Ascending aorta (tissue), 2 donors: ENCODE results near the gene CAPN6. TPM values are rescaled to one million over a fixed set of nuclear protein-coding genes. Genes with fewer than 3 reads are reported as not detected.
A peak's percentile ranks its signal among the peaks of the same experiment; 100 is the strongest.

Experiments
- DNase-seq, 2 donors: peaks; one replicate each; pipeline ENCODE4 v3.0.0-alpha.2; 2019; ENCODE audit warnings: low spot score in 2 of 2
- H3K27ac ChIP-seq, 2 donors: fragments of 200-600 bp; sonication (generic); one replicate each; pipeline ENCODE4 v1.5.1; 2016 to 2017; ENCODE audit warnings: mild to moderate bottlenecking in 1 of 2
- H3K27me3 ChIP-seq: fragments of 200-600 bp; sonication (generic); one replicate; pipeline ENCODE4 v1.5.1; 2017
- H3K36me3 ChIP-seq, 2 donors: fragments of 200-600 bp; sonication (generic); one replicate each; pipeline ENCODE4 v1.5.1; 2016
- H3K4me1 ChIP-seq, 2 donors: fragments of 200-600 bp; sonication (generic); one replicate each; pipeline ENCODE4 v1.5.1; 2016 to 2017; ENCODE audit warnings: mild to moderate bottlenecking in 1 of 2
- H3K4me3 ChIP-seq, 2 donors: fragments of 200-600 bp; sonication (generic); one replicate each; pipeline ENCODE4 v1.5.1; 2016 to 2017; ENCODE audit warnings: mild to moderate bottlenecking in 1 of 2
- H3K9me3 ChIP-seq, 2 donors: fragments of 200-600 bp; sonication (generic); one replicate each; pipeline ENCODE4 v1.5.1; 2016
- intact Hi-C: fragments of 100-400 bp; cut with DNase I; formaldehyde crosslinking; loops from one replicate; pipeline ENCODE4 v1.15.1; 2023
- total RNA-seq: library from RNA; depleted of rRNA; stranded (reverse); fragments of >200 nt; gene quantifications from one replicate; pipeline ENCODE4 v1.1.0, GENCODE V29; 2016
- TF ChIP-seq, protein P1 (sequence below), 3 experiments: fragments of 200-600 bp in 2 of 3; fragments of 450-650 bp in 1 of 3; sonication (generic) in 2 of 3; IDR thresholded peaks; one replicate each; pipeline ENCODE4 v1.5.1; 2016 to 2019; ENCODE audit warnings: antibody characterized with exemption in 3 of 3, mild to moderate bottlenecking in 1 of 3, moderate library complexity in 1 of 3

Gene CAPN6
- total RNA-seq, 1 donor from 2014 or later, result 1.5 TPM

DNA sequence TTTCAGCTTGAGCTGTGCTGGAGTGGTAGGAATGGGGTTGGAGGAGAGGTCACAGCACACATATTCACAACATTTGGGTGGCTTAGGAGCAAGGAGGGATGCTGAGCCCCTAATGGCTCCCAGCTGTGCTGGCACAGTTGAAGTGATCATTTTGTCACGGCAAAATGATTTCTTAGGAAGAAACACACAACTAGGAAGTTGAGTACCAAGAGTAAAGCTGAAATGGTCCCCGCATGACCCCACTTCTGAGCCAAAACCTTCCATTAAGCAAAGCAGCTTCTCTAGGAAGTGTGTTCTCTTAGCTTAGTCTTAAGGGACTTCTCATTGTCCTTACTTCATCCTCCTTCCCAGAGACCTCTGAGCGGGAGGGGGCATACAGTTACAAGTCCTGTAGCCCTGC is 12.6 kb downstream of the CAPN6 start:
- Histone ChIP-seq H3K4me3 (no peak overlapping the region), H3K9me3 (no peaks in the 10 kb centered on the region), H3K27ac (no peak overlapping the region), H3K27me3 (no peaks in the 10 kb centered on the region), H3K4me1 (no peaks in the 10 kb centered on the region), H3K36me3 (no peaks in the 10 kb centered on the region)
- no peak for DNase-seq
- intact Hi-C loops, result no loop called here
- TF ChIP-seq, protein P1, sequence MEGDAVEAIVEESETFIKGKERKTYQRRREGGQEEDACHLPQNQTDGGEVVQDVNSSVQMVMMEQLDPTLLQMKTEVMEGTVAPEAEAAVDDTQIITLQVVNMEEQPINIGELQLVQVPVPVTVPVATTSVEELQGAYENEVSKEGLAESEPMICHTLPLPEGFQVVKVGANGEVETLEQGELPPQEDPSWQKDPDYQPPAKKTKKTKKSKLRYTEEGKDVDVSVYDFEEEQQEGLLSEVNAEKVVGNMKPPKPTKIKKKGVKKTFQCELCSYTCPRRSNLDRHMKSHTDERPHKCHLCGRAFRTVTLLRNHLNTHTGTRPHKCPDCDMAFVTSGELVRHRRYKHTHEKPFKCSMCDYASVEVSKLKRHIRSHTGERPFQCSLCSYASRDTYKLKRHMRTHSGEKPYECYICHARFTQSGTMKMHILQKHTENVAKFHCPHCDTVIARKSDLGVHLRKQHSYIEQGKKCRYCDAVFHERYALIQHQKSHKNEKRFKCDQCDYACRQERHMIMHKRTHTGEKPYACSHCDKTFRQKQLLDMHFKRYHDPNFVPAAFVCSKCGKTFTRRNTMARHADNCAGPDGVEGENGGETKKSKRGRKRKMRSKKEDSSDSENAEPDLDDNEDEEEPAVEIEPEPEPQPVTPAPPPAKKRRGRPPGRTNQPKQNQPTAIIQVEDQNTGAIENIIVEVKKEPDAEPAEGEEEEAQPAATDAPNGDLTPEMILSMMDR (IDR thresholded peaks at IDR 0.05), result no peak

DNA sequence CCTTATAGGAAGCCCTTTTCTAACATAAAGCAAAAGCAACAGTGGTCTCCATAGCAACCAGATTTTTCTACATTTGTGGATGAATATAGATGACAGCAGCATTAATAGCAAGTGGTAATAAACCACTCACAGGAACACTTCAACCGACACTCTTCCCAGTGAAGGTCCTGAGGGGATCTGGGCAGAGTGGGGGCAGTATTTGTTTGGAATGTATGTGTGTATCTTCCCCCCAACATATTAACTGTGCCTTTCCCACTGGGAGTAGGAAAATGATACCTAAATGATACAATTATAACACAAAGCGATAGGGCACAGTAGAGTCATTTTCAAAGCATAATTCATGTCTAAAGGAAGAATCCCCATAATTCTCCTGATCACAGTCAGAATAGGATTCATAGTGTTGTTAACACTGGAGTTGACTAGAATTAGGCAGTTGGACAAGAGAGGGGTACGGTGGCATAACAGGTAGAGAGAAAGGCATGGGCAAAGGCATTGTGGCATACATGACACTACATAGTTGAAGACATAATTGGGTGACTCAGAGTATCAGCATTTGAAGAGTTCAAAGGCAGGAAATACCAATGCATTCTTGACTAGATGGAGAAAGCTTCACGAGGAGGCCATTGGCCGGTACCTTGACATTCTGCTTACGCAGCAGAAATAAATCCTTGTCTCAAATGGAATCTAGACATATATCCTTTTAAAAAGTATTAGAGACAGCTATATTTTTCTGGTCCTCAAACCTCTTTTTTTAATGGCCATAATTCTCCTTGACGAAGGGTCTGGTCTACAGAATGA is 15.2 kb downstream of the CAPN6 start:
- intact Hi-C loops, result loop anchor here (5.0 kb wide), 1 partner anchor 263 kb away; no protein-coding TSS in a partner anchor

DNA sequence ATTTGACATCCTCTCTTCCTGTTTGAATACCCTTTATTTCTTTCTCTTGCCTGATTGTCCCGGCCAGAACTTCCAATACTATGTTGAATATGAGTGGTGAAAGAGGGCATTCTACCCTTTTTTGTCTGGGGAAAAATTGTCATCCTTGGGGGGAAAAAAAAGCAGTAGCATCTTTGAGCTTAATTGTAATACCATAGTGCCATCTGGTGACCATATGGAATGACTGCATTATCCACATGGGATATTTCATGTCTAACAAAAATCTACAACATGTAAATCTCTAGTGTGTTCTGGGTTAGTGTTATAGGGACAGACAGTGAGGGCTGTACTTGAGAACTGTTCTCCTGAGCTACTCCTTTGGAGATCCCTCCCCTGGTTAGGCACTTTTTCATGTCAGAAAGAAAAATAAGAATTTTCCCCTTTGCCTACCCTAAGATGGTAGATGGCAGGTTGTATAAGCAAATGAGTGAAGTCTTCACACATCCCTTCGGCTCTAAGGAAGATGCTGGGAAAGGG is 26.0 kb downstream of the CAPN6 start:
- TF ChIP-seq, protein P1 (IDR thresholded peaks at IDR 0.05), result peak; percentile 27 to 62 (median 42)
- Histone ChIP-seq H3K36me3 (no peaks in the 10 kb centered on the region), H3K27me3 (no peaks in the 10 kb centered on the region), H3K4me3 (no peak overlapping the region), H3K9me3 (no peaks in the 10 kb centered on the region), H3K4me1 (no peaks in the 10 kb centered on the region), H3K27ac (no peak overlapping the region)
- no peak for DNase-seq
- intact Hi-C loops, result loop anchor here (10.0 kb wide), 3 partner anchors 79 to 789 kb away; no protein-coding TSS in a partner anchor

More for the DNA sequence above, 15.2 kb downstream of the CAPN6 start:
- Histone ChIP-seq H3K27me3 (no peaks in the 10 kb centered on the region), H3K4me3 (no peak overlapping the region), H3K27ac (no peak overlapping the region), H3K36me3 (no peaks in the 10 kb centered on the region), H3K4me1 (no peaks in the 10 kb centered on the region), H3K9me3 (no peaks in the 10 kb centered on the region)
- TF ChIP-seq, protein P1 (IDR thresholded peaks at IDR 0.05), result no peak
- no peak for DNase-seq

DNA sequence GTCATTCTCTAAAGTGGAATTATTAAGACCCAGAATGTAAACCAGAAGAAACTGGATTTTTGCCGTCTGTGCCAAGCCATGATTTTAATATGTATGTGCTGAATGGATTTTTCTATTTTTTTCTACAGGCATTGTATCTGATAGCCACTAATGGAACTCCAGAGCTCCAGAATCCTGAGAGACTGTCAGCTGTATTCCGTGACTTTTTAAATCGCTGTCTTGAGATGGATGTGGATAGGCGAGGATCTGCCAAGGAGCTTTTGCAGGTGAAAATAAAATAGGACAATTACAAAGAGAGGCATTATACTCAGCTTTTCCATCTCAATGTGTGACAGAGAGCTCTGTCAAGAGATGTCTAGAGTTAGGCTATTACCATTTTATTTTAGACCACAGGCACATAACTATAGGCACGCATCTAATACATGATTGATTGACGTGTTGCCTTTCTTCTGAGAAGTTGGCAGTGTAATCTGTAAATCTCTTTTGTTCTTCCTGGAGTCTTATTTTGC is 53.9 kb downstream of the CAPN6 start:
- Histone ChIP-seq H3K4me1 (no peaks in the 10 kb centered on the region), H3K27me3 (no peaks in the 10 kb centered on the region), H3K4me3 (no peak overlapping the region), H3K36me3 (no peaks in the 10 kb centered on the region), H3K27ac (no peak overlapping the region), H3K9me3 (no peaks in the 10 kb centered on the region)
- no peak for DNase-seq
- TF ChIP-seq, protein P1 (IDR thresholded peaks at IDR 0.05), result no peak
- intact Hi-C loops, result no loop called here

DNA sequence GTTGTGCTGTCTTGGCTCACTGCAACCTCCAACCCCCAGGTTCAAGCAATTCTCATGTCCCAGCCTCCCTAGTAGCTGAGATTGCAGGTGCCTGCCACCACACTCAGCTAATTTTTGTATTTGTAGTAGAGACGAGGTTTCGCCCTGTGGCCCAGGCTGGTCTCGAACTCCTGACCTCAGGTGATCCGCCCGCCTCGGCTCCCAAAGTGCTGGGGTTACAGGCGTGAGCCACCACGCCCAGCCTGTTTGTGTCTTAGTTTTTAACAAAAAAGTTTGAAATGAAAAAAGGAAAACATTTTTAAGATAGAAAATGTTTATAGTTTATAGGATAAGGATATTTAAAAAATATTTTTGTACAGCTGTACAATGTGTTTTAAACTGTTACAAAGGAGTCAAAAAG is 62.4 kb downstream of the CAPN6 start:
- no peak overlapping the region for H3K4me3 ChIP-seq
- H3K27ac ChIP-seq, result no peak overlapping the region
- H3K9me3 ChIP-seq, result no peaks in the 10 kb centered on the region
- H3K27me3 ChIP-seq, result no peaks in the 10 kb centered on the region
- intact Hi-C loops, result no loop called here
- H3K4me1 ChIP-seq, result no peaks in the 10 kb centered on the region
- TF ChIP-seq, protein P1 (IDR thresholded peaks at IDR 0.05), result no peak
- DNase-seq, result no peak
- H3K36me3 ChIP-seq, result no peaks in the 10 kb centered on the region
